ENCODE measurements around the gene IFIT1B.

DNA sequence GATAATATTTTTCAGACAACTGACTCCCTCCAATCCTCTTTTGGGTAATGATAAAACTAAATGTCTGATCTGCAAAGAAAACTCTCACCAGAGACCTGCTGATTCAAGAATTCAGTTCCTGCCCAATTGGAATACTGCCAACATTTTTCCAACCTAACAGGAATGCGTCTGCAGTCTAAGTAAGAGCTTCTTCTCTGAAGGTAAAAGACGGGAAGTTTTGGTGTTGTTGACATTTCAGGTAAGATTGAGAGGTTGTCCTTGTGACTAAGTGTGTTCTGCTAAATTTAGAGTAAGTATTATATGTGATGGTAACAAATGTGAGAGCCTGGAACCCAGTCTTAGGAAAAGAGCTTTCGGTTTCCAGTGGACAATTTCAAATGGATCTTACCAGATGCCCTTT is 54.1 kb downstream of the IFIT1B start:
- TF ChIP-seq POLR2AphosphoS5 (IDR thresholded peaks at IDR 0.05; ENCODE audit: low read length), result no peak
- no peak for TF ChIP-seq YY1 (IDR thresholded peaks at IDR 0.05; ENCODE audit: low read depth, low read length)
- no peak for TF ChIP-seq RFX5 (IDR thresholded peaks at IDR 0.05; ENCODE audit: low read depth, low read length)
- TF ChIP-seq, protein P1, sequence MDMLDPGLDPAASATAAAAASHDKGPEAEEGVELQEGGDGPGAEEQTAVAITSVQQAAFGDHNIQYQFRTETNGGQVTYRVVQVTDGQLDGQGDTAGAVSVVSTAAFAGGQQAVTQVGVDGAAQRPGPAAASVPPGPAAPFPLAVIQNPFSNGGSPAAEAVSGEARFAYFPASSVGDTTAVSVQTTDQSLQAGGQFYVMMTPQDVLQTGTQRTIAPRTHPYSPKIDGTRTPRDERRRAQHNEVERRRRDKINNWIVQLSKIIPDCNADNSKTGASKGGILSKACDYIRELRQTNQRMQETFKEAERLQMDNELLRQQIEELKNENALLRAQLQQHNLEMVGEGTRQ (IDR thresholded peaks at IDR 0.05; ENCODE audit: borderline replicate concordance, low read depth, low read length), result no peak
- TF ChIP-seq RCOR1 (conservative IDR thresholded peaks at IDR 0.05; ENCODE audit: low read depth, low read length), result no peak
- TF ChIP-seq SUZ12 (IDR thresholded peaks at IDR 0.05; ENCODE audit: unreplicated experiment), result no peak
- TF ChIP-seq, protein P2, sequence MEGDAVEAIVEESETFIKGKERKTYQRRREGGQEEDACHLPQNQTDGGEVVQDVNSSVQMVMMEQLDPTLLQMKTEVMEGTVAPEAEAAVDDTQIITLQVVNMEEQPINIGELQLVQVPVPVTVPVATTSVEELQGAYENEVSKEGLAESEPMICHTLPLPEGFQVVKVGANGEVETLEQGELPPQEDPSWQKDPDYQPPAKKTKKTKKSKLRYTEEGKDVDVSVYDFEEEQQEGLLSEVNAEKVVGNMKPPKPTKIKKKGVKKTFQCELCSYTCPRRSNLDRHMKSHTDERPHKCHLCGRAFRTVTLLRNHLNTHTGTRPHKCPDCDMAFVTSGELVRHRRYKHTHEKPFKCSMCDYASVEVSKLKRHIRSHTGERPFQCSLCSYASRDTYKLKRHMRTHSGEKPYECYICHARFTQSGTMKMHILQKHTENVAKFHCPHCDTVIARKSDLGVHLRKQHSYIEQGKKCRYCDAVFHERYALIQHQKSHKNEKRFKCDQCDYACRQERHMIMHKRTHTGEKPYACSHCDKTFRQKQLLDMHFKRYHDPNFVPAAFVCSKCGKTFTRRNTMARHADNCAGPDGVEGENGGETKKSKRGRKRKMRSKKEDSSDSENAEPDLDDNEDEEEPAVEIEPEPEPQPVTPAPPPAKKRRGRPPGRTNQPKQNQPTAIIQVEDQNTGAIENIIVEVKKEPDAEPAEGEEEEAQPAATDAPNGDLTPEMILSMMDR (IDR thresholded peaks at IDR 0.05 in 2 of 3, conservative IDR thresholded peaks at IDR 0.05 in 1 of 3; ENCODE audit: control insufficient read depth in 2 of 3, extremely low read depth in 1 of 3, insufficient read depth in 1 of 3, low read depth in 3 of 3, low read length in 3 of 3), result no peak
- no peak for TF ChIP-seq JUNB (IDR thresholded peaks at IDR 0.05)
